NCI-H2196 treated with DMSO at 0.1 percent for 48 hours (cell line): Measurements from ENCODE around the gene THEM5.

ENCODE experiments used
- DNase-seq: peaks from one replicate; lab custom pipeline; 2025; ENCODE audit not compliant: unreplicated experiment; lab: John Stamatoyannopoulos, UW

Gene THEM5

GRCh38 chr1:151822404-151822803, 31.1 kb downstream of the THEM5 start:
- DNase-seq, result no peak

- peak; percentile 61 for DNase-seq
These were observed 32.6 kb downstream of the THEM5 start for GRCh38 chr1:151820940-151821339.

DNA sequence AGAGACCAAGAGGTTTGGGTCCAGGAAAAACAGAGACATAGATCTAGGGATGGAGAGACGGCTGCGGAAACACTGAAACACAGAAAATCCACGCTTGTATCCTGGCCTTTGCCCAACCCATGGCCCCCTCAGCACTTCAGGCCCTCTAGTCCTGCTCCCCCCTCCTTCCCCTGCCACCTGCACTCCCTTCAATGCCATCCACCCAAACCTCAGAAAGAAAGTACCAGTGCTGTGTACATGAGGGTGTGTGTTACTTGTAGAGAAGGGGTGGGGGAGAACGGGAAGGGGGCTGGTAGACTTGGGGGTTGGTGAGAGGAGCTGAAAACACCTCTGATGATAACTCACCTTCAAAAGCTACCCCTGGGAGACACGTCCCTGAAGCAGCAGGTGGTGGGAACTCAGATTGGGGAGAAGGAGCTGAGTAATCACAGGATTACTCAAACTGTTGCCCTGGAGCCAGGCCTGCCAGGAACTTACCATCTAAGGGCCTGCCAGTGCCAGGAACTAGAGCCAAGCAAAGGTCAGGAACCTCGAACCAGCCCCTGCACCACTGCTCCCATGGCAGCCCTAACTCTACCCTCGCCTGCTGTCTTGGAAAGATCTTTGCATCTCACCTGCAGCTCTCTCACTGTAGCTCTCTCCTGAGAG, 33.4 kb downstream of the THEM5 start:
- no peak for DNase-seq

- no peak for DNase-seq
These were observed 34.2 kb downstream of the THEM5 start for GRCh38 chr1:151819227-151819835.

DNA sequence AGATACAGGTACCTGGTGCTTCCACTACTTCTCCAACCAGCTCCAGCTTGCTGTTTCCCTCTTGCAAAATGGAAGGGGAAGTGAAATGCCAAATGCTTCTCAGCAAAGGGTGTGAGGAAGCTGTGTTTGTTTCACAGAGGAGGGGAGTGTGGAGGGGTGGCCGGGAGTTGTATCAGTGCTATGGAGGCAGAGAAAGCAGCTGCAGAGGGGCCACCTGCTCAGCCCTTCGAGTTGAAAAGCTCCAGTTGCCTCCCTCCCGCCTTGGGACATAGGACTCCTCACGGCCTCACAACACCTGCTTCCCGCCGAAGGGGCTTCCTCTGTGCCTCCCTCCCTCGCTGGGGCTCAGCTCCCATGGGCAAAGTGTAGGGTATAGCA, 36.2 kb downstream of the THEM5 start:
- DNase-seq, result no peak

DNA sequence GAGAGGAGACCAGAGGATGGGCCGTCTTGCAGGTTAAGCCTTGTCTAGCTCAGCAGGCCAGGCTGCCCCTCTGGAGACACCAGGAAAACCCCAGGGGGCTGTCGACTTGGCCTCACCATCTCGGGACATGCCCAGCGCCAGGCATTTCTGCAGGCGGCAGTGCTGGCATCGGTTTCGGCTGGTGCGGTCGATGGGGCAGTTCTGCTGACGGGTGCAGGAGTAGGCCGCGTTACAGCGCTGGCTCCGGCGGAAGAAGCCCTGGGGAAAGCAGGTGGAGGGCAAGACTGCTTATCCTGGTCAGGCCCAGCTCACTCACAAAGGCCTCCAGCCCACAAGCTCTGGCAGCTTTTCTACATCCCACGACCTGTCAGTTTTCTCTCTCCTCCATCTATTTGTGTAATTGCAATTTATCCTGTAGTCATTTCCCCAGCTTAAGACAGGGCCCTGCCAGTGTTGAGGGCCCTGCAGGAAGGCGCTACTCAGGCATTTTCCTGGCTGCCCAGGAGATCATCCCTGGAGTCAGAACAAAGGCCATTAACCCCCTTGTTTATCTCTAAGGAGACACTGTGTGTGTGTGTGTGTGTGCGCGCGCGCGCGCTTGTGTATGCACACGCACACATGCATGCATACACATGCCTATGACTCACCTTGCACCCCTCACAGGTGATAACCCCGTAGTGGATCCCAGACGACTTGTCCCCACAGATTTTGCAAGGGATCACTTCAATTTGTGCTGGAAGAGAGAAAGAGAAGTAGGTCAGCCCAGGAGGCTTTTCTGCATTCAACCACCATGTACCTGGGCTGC, 36.8 kb downstream of the THEM5 start:
- DNase-seq, result no peak

GRCh38 chr1:151815716-151816327, 37.7 kb downstream of the THEM5 start:
- DNase-seq, result no peak

DNA sequence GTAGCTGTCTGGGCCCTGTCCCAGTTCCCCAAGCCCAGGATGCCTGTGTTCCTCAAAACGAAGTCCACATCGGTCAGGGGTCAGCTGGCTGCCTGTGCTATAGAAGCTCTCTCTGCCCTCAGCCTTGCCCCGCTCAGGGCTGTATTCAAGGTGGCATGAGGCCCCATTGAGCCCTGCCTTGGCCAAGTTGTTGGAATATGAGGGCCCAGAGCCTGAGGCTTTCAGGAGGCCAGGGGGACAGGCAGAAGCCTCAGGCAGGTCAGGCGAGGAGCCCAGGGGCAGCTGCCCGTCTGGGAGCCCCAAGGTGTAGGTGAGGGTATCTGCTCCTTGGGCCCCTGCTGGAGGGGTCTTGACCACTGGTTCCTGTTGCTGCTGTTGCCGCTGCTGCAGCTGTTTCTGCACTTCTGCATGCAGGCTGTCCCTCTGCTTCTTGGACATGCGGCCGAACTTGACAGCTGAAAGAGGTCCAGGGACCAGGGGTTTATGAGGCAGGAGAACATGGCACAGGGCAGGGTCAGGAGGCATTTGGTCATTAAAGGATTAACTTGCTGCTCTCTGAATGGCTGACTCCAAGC, 38.5 kb downstream of the THEM5 start:
- no peak for DNase-seq

- DNase-seq, result no peak
These were observed 39.1 kb downstream of the THEM5 start for GRCh38 chr1:151814426-151814825.

GRCh38 chr1:151813271-151813977, 40.1 kb downstream of the THEM5 start:
- DNase-seq, result no peak

DNA sequence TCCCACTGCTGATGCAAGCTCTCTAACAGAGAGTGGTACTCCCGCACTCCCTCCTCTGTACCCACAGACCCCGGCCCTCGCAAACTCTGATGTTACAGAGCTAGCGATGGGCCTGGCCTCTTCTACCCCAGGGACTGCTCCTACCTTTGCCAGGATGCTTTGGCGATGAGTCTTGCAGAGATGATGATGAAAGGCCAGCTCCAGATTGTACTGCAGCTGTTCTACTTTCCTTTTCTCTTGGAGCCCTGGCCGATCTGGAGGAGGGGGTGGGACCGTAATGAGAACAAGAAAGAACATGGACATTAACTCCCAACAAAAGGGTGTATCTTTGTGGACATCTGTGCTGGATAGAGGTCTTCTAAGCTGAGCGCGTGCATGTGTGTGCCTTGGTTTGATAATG, 42.3 kb downstream of the THEM5 start:
- DNase-seq, result no peak

- DNase-seq, result no peak
These were observed 43.4 kb downstream of the THEM5 start for GRCh38 chr1:151809985-151810556.

GRCh38 chr1:151809290-151809984, 44.1 kb downstream of the THEM5 start:
- DNase-seq, result no peak

- no peak for DNase-seq
These were observed 45.7 kb downstream of the THEM5 start for GRCh38 chr1:151807766-151808165.

DNA sequence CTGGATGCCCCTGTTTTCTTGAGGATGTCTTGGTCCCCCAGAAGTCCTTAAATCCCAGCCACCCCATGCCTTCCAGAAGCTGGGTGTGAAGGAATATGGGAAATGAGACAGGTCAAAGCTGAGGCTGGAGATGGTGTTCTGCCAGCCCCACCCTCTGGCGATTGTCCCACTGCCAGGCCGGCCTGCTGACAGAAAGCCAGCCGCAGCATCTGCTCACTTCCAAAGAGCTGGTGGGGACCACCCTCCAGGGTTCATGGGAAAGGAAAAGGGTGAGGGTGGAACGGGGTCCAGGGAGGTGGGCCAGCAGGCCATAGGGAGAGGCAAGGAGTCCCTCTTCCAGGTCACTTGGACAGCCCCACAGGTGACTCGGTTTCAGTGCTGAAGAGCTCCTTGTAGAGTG, 46.4 kb downstream of the THEM5 start:
- no peak for DNase-seq

GRCh38 chr1:151806170-151806569, 47.3 kb downstream of the THEM5 start:
- DNase-seq, result no peak

- no peak for DNase-seq
These were observed 48.3 kb downstream of the THEM5 start, which contains the start of gene LINGO4 for GRCh38 chr1:151805066-151805820. TSS of gene LINGO4 (minus strand) at chr1:151805419. CDS start at chr1:151802704, 2,715 bp downstream.

DNA sequence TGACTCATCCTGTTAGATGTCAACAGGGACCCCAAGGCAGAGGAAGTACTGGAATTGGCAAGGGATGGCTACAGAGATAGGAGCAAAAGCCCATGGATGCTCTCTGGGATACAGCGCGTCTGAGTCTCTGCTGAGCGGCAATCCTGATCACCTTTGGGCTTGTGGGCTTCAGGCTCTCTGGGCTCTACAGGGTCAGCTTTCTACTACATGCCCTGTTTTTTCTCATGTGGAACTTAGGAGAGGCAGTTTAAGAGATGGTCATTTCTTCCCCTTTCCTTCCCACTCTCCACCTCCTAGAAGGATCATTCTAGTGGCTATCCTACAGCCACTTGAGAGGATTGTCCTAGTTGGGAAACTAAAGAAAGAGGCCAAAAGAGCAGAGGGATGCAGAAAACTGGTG, 49.6 kb downstream of the THEM5 start:
- DNase-seq, result no peak

- no peak for DNase-seq
These were observed 50.3 kb downstream of the THEM5 start for GRCh38 chr1:151803164-151803563.
